Stimulated activated CD8-positive, alpha-beta memory T cell treated with anti-CD3 and anti-CD28 coated beads, Interleukin-15, amount 100 ng/mL, for 1 hour (primary cell): ENCODE data around the gene NPY.
"Not testable (repeated sequence)": the region's sequence is repeated elsewhere in the genome, so short reads cannot be mapped to it uniquely, and the experiment has no call there.

Source experiments
- DNase-seq: peaks from one replicate; pipeline ENCODE4 v3.0.0-alpha.2; 2020; ENCODE audit warnings: low read depth

The NPY gene

DNA sequence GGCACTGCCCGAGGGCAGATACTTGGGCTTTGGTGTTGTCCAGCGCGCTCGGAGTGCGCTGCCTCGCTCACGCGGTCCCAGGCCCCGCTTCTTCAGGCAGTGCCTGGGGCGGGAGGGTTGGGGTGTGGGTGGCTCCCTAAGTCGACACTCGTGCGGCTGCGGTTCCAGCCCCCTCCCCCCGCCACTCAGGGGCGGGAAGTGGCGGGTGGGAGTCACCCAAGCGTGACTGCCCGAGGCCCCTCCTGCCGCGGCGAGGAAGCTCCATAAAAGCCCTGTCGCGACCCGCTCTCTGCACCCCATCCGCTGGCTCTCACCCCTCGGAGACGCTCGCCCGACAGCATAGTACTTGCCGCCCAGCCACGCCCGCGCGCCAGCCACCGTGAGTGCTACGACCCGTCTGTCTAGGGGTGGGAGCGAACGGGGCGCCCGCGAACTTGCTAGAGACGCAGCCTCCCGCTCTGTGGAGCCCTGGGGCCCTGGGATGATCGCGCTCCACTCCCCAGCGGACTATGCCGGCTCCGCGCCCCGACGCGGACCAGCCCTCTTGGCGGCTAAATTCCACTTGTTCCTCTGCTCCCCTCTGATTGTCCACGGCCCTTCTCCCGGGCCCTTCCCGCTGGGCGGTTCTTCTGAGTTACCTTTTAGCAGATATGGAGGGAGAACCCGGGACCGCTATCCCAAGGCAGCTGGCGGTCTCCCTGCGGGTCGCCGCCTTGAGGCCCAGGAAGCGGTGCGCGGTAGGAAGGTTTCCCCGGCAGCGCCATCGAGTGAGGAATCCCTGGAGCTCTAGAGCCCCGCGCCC, at the start of gene NPY:
NPY (plus strand) TSS at position 294 of the 802 bp plus-strand sequence. CDS start 1,051 bp downstream, outside the sequence.
- no peak for DNase-seq

DNA sequence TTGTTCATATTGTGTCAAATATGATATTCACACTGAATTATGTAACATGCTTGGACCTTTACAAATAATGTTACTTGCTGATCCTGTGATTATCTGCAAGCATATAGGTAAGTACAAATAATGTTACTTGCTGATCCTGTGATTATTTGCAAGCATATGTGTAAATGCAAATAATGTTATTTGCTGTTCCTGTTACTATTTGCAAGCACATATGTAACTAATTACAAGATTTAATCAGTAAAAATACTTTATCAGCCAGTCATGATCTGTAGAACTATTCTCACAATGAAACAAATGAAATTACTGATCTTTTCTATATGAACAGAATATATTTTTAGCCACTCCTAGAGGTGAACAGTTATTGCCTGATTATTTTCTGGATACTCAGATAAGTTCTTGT, 44.7 kb upstream of the NPY start:
- DNase-seq: no peak

DNA sequence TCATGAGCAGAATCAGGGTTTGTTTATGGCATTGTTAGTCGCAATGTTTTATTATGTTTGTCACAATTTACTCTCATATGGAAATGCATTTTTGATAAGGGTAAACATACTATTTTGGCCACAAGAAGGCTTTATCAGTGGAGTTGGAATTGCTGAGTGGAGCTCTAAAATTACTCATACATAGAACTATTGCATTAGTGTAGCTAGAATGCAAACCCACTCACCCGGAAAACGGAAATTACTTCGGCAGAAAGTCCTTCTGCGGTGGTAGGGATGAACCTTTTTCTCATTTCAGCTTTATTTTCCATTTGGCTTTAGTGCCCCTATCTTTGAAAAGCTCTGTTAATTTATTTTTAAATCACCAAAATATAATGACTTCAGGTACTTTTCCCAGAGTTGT, 42.8 kb upstream of the NPY start:
- DNase-seq: no peak

DNA sequence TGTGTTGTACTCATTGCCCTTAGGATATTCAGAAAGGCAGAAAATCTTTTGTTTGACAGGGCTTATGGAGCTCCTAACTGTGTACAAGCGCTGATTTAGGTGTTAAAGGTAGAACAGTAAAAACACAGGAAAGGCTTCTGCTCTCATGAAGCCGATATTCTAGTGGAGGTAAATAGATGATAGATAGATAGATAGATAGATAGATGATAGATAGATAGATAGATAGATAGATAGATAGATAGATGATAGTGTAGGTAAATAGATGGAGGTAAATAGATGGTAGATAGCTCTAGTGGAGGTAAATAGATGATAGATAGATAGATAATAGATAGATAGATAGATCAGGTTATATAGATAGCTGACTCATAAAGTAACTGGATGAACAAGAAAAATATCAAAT, 39.4 kb upstream of the NPY start:
- DNase-seq: no peak

DNA sequence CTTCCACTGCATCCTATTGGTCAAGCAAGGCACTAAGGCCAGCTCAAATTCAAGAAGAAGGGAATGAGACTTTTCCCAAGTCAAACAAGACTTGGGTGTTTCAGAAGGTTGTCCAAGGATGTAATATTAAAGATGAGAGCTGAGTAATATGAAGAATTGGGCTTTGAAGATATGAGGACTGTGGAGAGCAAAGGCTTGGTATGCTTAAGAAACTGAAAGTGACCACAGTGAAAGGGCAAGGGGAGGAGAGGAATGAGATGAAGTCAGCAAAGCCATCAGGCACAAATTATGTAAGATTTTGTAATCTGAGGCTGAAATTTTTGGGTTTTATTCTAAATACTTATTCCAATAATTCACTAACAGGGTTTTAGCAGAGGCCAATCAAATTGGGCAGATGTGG, 38.6 kb upstream of the NPY start:
- no peak for DNase-seq

DNA sequence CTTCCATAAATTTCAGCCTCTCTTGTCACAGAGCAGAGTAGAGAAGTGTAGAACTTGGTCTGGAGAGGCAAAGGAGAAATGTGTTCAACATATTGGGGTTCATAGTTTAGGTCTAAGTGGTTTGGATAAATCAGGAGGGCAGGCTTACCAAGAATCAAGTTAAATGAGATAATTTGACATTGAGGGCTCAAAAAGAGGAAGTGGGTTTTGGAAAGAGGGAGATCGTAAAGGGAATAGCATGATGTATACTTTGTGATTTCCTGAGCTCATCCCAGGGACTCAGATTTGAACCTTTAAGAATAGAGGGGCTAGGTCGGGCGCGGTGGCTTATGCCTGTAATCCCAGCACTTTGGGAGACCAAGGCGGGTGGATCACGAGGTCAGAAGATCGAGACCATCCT, 34.7 kb upstream of the NPY start:
- no peak for DNase-seq

DNA sequence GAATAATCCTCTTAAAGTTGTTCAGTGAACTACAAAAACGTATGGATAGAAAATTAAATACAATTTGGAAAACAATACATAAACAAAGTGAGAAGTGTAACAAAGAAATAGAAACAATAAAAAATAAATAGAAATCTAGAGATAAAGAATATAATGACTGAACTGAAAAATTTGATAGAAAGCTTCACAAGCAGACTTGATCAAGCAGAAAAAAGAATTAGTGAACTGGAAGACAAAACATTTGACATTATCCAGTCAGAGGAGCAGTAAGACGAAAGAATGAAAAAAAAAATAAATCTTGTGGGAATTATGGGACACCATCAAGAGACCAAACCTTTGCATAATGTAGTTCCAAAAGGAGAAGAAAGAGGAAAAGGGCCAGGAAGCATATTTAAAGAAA, 32.4 kb upstream of the NPY start:
- DNase-seq: no peak

DNA sequence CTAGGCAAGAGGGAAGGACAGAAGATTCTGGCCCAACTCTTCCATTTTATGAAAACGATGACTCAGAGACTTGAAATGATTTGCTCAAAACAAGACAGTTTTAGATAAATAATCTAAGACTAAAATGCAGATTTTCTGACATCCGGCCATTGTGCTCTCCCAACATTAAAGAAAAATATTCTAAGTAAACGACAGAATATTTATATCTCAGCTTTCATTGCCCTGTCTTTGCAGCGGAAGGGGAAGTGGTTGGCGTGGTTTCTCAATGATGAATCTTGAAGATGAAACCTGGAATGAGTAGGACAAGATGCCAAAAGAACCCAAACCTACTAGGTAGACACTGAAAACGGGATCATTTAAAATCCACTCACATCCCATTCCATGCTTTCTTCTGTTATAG, 28.9 kb upstream of the NPY start:
- no peak for DNase-seq

DNA sequence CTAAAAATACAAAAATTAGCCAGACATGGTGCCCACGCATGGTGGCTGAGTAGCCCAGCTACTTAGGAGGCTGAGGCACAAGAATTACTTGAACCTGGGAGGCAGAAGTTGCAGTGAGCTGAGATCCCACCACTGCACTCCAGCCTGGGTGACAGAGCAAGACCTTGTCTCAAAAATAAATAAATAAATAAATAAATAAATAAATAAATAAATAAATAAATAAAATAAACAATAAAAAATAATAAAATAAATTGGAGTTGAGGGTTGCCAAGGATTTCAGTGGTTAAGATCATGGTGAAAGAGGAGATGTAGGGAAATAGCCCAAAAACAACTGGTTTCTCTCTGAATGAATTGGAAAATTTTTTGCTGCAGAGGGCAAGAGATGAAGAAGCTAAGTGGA, 25.7 kb upstream of the NPY start:
- DNase-seq: not testable (repeated sequence)

DNA sequence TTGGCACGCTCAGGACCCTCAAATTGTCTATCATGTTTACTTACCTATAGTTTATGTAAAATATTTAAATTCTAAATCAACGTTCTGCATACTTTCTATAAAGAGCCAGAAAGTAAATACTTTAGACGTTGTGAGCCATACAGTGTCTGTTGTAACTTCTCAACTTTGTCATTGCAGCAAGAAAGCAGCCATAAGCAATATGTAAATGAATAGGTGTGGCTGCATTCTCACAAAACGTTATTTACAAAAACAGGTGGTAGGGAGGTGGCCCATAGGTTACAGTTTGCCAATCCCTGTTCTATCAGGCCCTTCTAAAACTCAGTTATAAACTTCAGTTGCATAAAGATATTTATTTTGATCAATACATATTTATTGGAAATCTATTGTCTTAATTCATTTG, 12.1 kb upstream of the NPY start:
- no peak for DNase-seq

DNA sequence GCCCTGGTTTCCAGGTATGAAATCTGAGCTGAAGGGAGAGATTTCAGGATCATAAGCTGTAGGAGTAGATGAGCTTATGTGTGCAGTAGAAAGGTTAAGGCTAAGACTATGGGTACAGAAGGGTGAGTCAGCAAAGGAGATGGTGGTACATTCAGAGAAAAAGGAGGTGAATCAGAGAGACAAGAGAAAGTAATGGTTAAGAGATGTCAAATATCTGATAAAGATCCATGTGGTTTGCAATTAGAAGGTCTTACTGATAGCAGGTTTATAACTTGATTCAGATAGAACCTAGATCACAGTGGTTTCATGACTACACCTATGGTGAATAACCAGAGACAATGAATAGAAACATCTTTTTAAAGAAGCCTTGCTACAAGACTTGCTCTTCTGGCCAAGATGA, 4.5 kb upstream of the NPY start:
- DNase-seq: no peak

DNA sequence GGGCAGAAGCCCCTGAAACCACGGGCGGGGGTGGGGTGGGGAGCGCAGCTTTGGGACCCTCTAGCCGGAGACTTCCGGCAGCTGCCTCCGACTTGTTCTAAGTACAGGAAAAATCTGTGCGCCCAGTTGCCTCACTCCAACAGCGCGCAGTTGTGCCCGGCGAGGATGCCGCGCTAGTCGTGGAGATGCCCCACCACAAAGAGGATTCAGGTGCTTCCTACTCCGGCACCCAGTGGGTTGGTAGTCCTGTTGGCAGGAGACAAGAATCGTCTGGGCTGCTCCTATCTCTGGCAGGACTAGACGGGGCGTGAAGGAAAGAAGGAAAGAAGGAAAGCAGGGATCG, 465 bp upstream of the NPY start:
- no peak for DNase-seq

DNA sequence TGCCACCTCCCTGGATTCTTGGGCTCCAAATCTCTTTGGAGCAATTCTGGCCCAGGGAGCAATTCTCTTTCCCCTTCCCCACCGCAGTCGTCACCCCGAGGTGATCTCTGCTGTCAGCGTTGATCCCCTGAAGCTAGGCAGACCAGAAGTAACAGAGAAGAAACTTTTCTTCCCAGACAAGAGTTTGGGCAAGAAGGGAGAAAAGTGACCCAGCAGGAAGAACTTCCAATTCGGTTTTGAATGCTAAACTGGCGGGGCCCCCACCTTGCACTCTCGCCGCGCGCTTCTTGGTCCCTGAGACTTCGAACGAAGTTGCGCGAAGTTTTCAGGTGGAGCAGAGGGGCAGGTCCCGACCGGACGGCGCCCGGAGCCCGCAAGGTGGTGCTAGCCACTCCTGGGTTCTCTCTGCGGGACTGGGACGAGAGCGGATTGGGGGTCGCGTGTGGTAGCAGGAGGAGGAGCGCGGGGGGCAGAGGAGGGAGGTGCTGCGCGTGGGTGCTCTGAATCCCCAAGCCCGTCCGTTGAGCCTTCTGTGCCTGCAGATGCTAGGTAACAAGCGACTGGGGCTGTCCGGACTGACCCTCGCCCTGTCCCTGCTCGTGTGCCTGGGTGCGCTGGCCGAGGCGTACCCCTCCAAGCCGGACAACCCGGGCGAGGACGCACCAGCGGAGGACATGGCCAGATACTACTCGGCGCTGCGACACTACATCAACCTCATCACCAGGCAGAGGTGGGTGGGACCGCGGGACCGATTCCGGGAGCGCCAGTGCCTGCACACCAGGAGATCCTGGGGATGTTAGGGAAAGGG, 913 bp downstream of the NPY start:
- no peak for DNase-seq

DNA sequence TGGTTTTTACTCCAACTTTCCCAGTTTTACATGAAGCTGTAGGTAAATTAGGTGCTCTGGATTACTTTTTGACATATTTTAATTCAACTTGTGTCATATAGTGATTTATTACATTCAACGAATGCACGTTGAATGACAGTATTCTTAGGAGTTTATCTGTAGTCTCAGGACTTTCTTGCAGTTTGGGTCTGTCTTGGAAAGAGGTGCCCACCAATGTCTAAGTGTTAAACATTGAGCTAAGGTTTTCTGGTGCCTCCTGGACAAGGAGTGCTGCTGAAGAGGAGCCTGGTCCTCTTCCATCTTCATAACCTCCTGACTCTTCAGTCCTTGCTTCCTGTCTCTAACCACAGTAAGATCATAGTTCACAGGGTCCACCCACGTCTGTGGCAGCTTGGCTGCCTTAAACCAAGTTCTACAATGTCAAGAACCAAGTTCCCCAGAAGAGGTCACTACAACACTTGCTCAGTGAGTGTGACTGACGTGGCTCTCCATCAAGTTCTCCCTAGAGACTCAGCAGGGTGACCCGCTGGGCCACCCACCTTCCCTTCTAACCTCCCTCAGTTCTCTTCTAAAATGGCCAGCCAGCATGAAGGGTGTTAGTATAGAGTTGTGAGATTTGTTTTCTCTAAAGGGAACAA, 6.1 kb downstream of the NPY start:
- no peak for DNase-seq

DNA sequence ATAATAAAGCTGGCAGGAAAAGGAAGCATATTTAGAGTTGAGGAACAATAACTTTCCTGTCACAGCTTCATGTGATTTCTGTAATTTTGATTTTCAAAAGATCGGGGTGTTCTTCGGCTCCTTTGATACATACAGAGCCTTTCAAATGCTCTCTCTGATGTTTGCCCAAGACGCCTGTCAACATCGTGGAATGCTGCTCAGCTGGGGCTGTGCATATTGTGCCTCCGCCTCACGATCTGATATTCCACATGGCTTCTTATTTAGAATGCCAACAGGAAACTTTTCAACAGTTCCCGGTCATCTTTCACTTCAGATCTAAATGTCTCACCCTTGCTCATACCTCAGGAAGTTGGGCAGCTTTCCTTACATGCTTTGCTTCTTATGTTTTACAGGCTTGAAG, 7.3 kb downstream of the NPY start:
- DNase-seq: no peak

DNA sequence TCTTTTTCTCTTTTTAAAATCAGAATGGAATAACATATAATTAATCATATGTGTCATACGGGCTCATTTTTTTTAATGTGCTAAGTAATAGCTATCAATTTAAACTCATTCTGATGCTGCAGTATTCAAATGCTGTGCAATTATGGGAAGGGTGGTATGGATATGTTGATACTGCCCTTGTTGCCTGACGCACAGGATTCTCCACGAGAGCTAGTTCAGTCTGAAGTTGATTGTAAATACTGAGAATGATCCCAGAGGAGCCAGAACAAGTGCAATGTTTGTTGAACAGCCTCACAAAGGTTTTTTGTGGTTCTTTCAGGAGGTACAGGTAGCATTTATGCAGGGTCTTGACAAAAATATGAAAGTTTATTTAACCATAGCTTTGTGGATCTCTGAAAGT, 13.4 kb downstream of the NPY start:
- no peak for DNase-seq

DNA sequence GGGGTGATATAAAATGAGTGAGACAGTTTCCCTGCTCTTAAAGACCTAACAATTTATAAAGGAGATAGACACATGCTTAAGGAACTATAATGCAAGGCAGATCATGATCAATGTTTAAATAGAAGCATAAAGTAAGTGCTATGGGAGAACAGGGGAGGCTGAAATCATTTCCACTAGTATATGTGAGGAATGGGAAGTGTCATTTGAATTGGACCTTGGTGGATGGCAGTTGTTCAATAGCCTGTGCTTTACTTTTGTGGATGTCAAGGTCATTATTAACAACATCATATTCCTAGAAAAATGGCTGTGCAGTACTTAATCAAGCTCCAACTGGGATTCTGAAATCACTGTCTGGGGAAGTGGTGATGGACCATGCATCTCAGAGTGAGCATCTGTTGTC, 14.7 kb downstream of the NPY start:
- DNase-seq: no peak

DNA sequence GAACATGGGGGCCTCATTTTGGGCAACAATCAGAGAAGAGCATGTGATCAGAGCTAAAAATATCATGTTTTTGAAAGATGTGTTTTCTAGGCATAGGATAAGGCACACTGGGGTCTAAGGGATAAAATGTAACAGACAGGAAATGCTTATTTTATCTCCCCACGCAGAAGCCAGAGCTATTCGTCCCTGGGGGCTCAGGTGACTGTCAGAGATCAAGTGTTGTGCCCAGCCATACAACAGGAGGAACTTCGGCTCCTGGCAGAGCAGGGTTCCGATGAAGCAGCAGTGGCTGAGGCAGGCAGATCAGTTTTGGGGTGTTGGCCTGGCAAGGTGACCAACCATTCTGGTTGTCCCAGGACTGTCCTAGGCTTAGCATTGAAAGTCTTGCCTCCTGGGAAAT, 15.2 kb downstream of the NPY start:
- no peak for DNase-seq

DNA sequence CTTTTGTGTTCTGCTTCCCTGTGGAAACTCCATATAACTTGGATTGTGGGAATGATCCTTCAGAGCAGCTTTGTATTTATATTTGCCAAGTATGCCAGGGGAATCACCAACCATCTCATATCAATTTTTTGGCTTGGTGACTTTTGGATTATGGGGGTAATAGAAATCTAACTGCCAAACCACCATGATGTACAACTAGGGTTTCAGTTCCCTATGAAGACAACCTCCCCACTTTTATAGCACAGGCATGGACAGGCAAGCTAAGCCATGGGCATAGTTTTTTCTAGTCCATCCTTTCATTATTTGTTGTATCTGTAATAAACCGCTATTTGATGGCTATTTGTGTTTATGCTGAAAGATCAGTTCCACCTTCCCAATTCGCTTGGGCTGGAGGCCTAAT, 17.7 kb downstream of the NPY start:
- DNase-seq: no peak

DNA sequence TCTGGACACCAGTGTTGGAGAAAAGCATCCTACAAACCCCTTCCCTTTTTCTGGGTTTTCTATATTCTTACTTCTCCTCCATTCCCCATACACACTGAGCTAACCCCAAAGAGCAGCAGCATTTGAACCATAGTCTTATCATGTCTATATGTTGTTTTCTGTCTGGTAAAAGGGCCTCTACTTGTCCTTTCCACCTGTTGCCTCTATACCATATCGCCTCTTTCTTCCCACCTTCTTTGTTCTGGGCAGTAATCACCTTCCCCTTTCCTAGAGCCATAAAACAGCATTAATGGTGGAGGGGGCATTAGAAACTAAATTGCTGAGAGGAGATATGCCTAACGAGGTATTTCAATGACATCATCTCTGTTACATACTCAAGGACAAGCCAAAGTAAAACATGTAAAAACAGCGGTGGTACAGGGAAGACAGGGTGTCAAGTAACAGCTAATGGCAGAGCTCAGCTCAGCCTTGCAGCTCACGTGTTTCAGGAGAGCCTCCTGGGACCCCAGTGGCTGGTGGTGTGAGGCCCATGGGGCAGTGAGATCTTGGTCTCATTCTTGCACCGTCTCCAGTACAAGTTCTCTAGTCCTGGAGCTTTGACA, 20.6 kb downstream of the NPY start:
- no peak for DNase-seq

DNA sequence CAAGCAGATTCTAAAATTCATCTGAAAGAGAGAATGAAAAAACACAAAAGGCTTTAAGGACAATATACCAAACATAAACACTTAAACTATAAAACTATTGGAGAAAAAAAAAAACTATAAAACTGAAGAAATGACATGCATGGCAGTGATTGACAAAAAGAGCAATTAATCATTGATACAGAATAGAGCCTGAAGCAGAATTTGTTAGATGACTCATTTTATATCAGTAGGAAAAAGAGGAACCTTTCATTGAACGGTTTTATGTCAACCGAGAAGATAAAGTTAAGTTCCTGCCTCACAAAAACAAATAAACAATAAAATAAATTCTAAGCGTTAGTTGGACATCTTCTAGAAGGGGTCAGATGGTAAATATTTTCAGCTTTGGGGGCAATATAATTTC, 23.3 kb downstream of the NPY start:
- no peak for DNase-seq

DNA sequence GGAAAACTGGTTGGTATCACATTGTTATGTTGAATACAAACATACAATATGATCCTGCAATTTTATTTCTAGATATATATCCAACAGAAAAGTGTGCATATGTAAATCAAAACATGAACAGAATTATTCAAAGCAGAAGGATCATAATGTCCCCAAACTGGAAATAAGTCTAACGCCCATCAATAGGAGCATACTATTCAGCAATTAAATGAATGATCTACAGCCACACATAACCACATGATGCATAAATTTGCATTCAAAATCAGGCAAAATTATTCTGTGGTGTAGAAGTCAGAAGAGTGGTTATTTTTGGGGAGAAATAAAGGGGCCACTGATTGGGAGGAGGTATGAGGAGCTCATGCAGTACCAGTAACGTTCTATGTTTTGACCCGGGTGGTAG, 28.6 kb downstream of the NPY start:
- no peak for DNase-seq

DNA sequence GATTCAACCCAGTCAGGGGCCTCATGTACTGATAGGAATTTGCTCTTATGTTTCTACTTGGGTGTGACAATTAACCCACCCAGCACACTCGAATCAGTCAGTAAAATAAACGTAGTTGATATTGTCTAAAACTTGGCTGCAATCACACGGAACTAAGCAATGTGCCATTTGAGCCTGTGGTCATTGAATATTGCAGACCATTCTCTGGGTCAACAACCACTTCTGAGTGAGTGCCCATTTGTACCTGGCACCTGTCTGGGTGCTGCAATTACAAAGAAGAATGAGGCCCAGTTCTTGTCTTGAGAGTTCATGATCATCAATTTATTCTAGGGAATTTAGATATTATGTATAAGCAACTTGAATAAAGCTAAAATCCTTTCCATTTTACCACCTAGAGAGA, 29.8 kb downstream of the NPY start:
- no peak for DNase-seq
